ENCODE data around the gene ZNF235. TPM values are rescaled to one million over a fixed set of nuclear protein-coding genes. Genes with fewer than 3 reads are reported as not detected.
A peak's percentile ranks its signal among the peaks of the same experiment; 100 is the strongest.

Gene ZNF235
- total RNA-seq, 2 donors from 2014 or later, result 7.0 to 12.1 TPM

- H3K9ac ChIP-seq (ENCODE audit: extremely low read depth, low read length, poor library complexity, severe bottlenecking), result no peak overlapping the region
- WGBS, 2 experiments (ENCODE audit: insufficient coverage in 1 of 2, insufficient read length in 1 of 2), result 95% methylated on average over 4 of the region's 4 CpGs; no CpG with 5 or more reads in 1 of the 2 experiments
Observed at GRCh38 chr19:44303320-44303719, 1.5 kb downstream of the ZNF235 start.

DNA sequence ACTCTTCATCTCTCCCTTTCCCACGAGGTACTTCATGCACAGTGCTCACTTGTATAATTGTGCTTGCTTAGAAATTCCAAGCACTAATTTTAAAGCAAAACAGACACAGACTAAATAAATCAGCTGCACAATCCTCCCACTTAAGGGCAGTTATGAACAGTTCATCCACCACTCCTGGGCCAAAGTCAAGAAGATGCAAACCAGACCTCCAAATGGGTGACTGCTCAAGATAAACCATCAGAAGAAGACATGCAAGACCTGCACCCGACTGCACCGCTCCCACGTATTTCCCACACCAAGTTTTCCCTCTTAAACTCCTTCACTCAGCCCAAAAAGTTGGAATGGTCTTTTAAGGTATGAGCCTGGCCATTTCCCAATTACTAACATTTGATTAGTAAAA, 19.9 kb downstream of the ZNF235 start:
- WGBS, 2 experiments (ENCODE audit: insufficient coverage in 1 of 2, insufficient read length in 1 of 2), result 89 to 94% methylated on average over 2 to 4 of the region's 4 CpGs
- H3K9me3 ChIP-seq (ENCODE audit: control insufficient read depth, low read length), result peaks cover 30% of the 10 kb centered on the region
- Mint-ChIP-seq H3K27ac (no peak overlapping the region), H3K9me3 (peaks cover 60% of the 10 kb centered on the region), H3K4me3 (no peak overlapping the region), H3K4me1 (no peaks in the 10 kb centered on the region), H3K36me3 (ENCODE audit: low read depth) (peaks cover 63% of the 10 kb centered on the region), H3K27me3 (ENCODE audit: insufficient read depth) (no peaks in the 10 kb centered on the region)
- H3K4me3 ChIP-seq (ENCODE audit: low read length), result no peak overlapping the region
- peaks cover 41% of the 10 kb centered on the region for H3K36me3 ChIP-seq (ENCODE audit: control insufficient read depth, insufficient read depth, low read length)
- H3K27ac ChIP-seq (ENCODE audit: low read depth, low read length), result no peak overlapping the region
- DNase-seq, result no peak
- TF ChIP-seq, protein P1, sequence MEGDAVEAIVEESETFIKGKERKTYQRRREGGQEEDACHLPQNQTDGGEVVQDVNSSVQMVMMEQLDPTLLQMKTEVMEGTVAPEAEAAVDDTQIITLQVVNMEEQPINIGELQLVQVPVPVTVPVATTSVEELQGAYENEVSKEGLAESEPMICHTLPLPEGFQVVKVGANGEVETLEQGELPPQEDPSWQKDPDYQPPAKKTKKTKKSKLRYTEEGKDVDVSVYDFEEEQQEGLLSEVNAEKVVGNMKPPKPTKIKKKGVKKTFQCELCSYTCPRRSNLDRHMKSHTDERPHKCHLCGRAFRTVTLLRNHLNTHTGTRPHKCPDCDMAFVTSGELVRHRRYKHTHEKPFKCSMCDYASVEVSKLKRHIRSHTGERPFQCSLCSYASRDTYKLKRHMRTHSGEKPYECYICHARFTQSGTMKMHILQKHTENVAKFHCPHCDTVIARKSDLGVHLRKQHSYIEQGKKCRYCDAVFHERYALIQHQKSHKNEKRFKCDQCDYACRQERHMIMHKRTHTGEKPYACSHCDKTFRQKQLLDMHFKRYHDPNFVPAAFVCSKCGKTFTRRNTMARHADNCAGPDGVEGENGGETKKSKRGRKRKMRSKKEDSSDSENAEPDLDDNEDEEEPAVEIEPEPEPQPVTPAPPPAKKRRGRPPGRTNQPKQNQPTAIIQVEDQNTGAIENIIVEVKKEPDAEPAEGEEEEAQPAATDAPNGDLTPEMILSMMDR (conservative IDR thresholded peaks at IDR 0.05), result no peak
- no peaks in the 10 kb centered on the region for H3K4me1 ChIP-seq (ENCODE audit: control insufficient read depth, insufficient read depth, low read length)
- no peak overlapping the region for H3K9ac ChIP-seq (ENCODE audit: extremely low read depth, low read length, poor library complexity, severe bottlenecking)
- no peaks in the 10 kb centered on the region for H3K27me3 ChIP-seq (ENCODE audit: control insufficient read depth, insufficient read depth, low read length, poor library complexity, severe bottlenecking)

More at GRCh38 chr19:44303320-44303719, 1.5 kb downstream of the ZNF235 start:
- TF ChIP-seq, protein P1 (conservative IDR thresholded peaks at IDR 0.05), result no peak
- Histone ChIP-seq H3K4me3 (ENCODE audit: low read length) (peak overlapping the region; percentile 98), H3K27ac (ENCODE audit: low read depth, low read length) (no peak overlapping the region), H3K27me3 (ENCODE audit: control insufficient read depth, insufficient read depth, low read length, poor library complexity, severe bottlenecking) (no peaks in the 10 kb centered on the region), H3K4me1 (ENCODE audit: control insufficient read depth, insufficient read depth, low read length) (peaks cover 6% of the 10 kb centered on the region), H3K9me3 (ENCODE audit: control insufficient read depth, low read length) (no peaks in the 10 kb centered on the region), H3K36me3 (ENCODE audit: control insufficient read depth, insufficient read depth, low read length) (peaks cover 39% of the 10 kb centered on the region)
- no peaks in the 10 kb centered on the region for H3K9me3 Mint-ChIP-seq
- H3K4me1 Mint-ChIP-seq, result peaks cover 9% of the 10 kb centered on the region
- H3K27ac Mint-ChIP-seq, result no peak overlapping the region
- peak overlapping the region; percentile 87 for H3K4me3 Mint-ChIP-seq
- no peaks in the 10 kb centered on the region for H3K27me3 Mint-ChIP-seq (ENCODE audit: insufficient read depth)
- no peak for DNase-seq
- H3K36me3 Mint-ChIP-seq (ENCODE audit: low read depth), result peaks cover 32% of the 10 kb centered on the region

GRCh38 chr19:44282846-44283245, 22.0 kb downstream of the ZNF235 start:
- Mint-ChIP-seq H3K27me3 (ENCODE audit: insufficient read depth) (no peaks in the 10 kb centered on the region), H3K4me1 (no peaks in the 10 kb centered on the region), H3K36me3 (ENCODE audit: low read depth) (peaks cover 52% of the 10 kb centered on the region), H3K9me3 (peaks cover 53% of the 10 kb centered on the region), H3K27ac (no peak overlapping the region), H3K4me3 (no peak overlapping the region)
- no peaks in the 10 kb centered on the region for H3K27me3 ChIP-seq (ENCODE audit: control insufficient read depth, insufficient read depth, low read length, poor library complexity, severe bottlenecking)
- no peaks in the 10 kb centered on the region for H3K4me1 ChIP-seq (ENCODE audit: control insufficient read depth, insufficient read depth, low read length)
- H3K9ac ChIP-seq (ENCODE audit: extremely low read depth, low read length, poor library complexity, severe bottlenecking), result no peak overlapping the region
- H3K36me3 ChIP-seq (ENCODE audit: control insufficient read depth, insufficient read depth, low read length), result peaks cover 20% of the 10 kb centered on the region
- H3K9me3 ChIP-seq (ENCODE audit: control insufficient read depth, low read length), result peaks cover 20% of the 10 kb centered on the region
- TF ChIP-seq, protein P1 (conservative IDR thresholded peaks at IDR 0.05), result no peak
- WGBS, 2 experiments (ENCODE audit: insufficient coverage in 1 of 2, insufficient read length in 1 of 2), result 86 to 100% methylated on average over 1 to 2 of the region's 3 CpGs
- DNase-seq, result no peak
- no peak overlapping the region for H3K4me3 ChIP-seq (ENCODE audit: low read length)
- no peak overlapping the region for H3K27ac ChIP-seq (ENCODE audit: low read depth, low read length)

Measured in endodermal cell (in vitro differentiated cells).